HepG2 (cell line): ENCODE data around the gene SNX21. TPM values are rescaled to one million over a fixed set of nuclear protein-coding genes. Genes with fewer than 3 reads are reported as not detected.

Experiments used
- AFF4 ChIP-seq: sonication (generic); formaldehyde crosslinking; IDR thresholded peaks from 2 replicates; pipeline ENCODE4 v1.4.0; 2020; ENCODE audit warnings: missing genetic modification reagents
- BATF2 ChIP-seq: sonication (generic); formaldehyde crosslinking; IDR thresholded peaks from 2 replicates; pipeline ENCODE4 v1.8.0; 2022; ENCODE audit warnings: mild to moderate bottlenecking, missing genetic modification reagents, moderate library complexity
- ELF4 ChIP-seq: sonication (generic); formaldehyde crosslinking; IDR thresholded peaks from 2 replicates; pipeline ENCODE4 v1.5.0; 2020; ENCODE audit warnings: missing genetic modification reagents, mild to moderate bottlenecking, moderate library complexity, borderline replicate concordance
- ETV5 ChIP-seq: IDR thresholded peaks from 2 replicates; pipeline ENCODE4 v1.6.1; 2018; ENCODE audit warnings: missing biosample characterization, missing genetic modification reagents, inconsistent platforms, borderline replicate concordance
- GABPA ChIP-seq, 2 experiments: IDR thresholded peaks; 2 replicates each; pipeline ENCODE4 v1.6.1; 2011 to 2016; ENCODE audit warnings: low read depth in 2 of 2, low read length in 1 of 2, missing biosample characterization in 1 of 2, missing genetic modification characterization in 1 of 2
- MAFF ChIP-seq: IDR thresholded peaks from 2 replicates; pipeline ENCODE4 v1.6.1; 2011; ENCODE audit warnings: low read depth, low read length, improper control_type of control experiment
- ZFP82 ChIP-seq: sonication (generic); formaldehyde crosslinking; IDR thresholded peaks from 2 replicates; pipeline ENCODE4 v1.5.1; 2020; ENCODE audit warnings: mild to moderate bottlenecking, missing genetic modification reagents, borderline replicate concordance
- ZNF446 ChIP-seq: sonication (generic); formaldehyde crosslinking; IDR thresholded peaks from 2 replicates; pipeline ENCODE4 v1.5.0; 2020; ENCODE audit warnings: mild to moderate bottlenecking, missing genetic modification reagents
- ZNF484 ChIP-seq: sonication (generic); formaldehyde crosslinking; IDR thresholded peaks from 2 replicates; pipeline ENCODE4 v1.5.1; 2020; ENCODE audit warnings: mild to moderate bottlenecking, low read depth, missing genetic modification reagents, borderline replicate concordance
- ZNF619 ChIP-seq: sonication (generic); formaldehyde crosslinking; IDR thresholded peaks from 2 replicates; pipeline ENCODE4 v1.4.0; 2020; ENCODE audit warnings: mild to moderate bottlenecking, missing genetic modification reagents
- polyA plus RNA-seq, 8 experiments: library from polyadenylated mRNA; depleted of rRNA in 3 of 8; stranded (reverse) in 7 of 8; unstranded in 1 of 8; fragments of >200 nt; fragmentation: Illumina TruSeq in 4 of 8; extraction: Trizol in 4 of 8; gene quantifications; 2 replicates each; pipeline versions ENCODE4 v1.2.1 to v1.2.3, GENCODE V29; 2011 to 2016; ENCODE audit warnings: low read depth in 4 of 8, missing spikeins in 1 of 8, mixed read lengths in 1 of 8; ENCODE audit not compliant: insufficient read depth in 1 of 8
- total RNA-seq, 5 experiments: library from RNA; depleted of rRNA; stranded (reverse); fragments of >200 nt; fragmentation: Illumina TruSeq; extraction: Trizol; gene quantifications; 2 replicates each; pipeline ENCODE4 v1.2.3, GENCODE V29; 2016; ENCODE audit warnings: low read depth in 1 of 5
- TF ChIP-seq, protein P1 (sequence below): sonication (generic); formaldehyde crosslinking; IDR thresholded peaks from 2 replicates; pipeline ENCODE4 v1.5.0; 2020; ENCODE audit warnings: mild to moderate bottlenecking, missing genetic modification reagents, borderline replicate concordance
- TF ChIP-seq, protein P2 (sequence below): IDR thresholded peaks from 2 replicates; pipeline ENCODE4 v1.6.1; 2016; ENCODE audit warnings: missing compliant biosample characterization, missing genetic modification reagents, borderline replicate concordance

Gene SNX21
- total and polyA plus RNA-seq, 2 of the 13 experiments (the other 11 are each of a cell fraction or from before 2014, with no cell fraction given) = 7.7 to 12.8 TPM

GRCh38 chr20:45833030-45833882 lies at the start of gene SNX21 (continued):
- TF ChIP-seq, protein P1, sequence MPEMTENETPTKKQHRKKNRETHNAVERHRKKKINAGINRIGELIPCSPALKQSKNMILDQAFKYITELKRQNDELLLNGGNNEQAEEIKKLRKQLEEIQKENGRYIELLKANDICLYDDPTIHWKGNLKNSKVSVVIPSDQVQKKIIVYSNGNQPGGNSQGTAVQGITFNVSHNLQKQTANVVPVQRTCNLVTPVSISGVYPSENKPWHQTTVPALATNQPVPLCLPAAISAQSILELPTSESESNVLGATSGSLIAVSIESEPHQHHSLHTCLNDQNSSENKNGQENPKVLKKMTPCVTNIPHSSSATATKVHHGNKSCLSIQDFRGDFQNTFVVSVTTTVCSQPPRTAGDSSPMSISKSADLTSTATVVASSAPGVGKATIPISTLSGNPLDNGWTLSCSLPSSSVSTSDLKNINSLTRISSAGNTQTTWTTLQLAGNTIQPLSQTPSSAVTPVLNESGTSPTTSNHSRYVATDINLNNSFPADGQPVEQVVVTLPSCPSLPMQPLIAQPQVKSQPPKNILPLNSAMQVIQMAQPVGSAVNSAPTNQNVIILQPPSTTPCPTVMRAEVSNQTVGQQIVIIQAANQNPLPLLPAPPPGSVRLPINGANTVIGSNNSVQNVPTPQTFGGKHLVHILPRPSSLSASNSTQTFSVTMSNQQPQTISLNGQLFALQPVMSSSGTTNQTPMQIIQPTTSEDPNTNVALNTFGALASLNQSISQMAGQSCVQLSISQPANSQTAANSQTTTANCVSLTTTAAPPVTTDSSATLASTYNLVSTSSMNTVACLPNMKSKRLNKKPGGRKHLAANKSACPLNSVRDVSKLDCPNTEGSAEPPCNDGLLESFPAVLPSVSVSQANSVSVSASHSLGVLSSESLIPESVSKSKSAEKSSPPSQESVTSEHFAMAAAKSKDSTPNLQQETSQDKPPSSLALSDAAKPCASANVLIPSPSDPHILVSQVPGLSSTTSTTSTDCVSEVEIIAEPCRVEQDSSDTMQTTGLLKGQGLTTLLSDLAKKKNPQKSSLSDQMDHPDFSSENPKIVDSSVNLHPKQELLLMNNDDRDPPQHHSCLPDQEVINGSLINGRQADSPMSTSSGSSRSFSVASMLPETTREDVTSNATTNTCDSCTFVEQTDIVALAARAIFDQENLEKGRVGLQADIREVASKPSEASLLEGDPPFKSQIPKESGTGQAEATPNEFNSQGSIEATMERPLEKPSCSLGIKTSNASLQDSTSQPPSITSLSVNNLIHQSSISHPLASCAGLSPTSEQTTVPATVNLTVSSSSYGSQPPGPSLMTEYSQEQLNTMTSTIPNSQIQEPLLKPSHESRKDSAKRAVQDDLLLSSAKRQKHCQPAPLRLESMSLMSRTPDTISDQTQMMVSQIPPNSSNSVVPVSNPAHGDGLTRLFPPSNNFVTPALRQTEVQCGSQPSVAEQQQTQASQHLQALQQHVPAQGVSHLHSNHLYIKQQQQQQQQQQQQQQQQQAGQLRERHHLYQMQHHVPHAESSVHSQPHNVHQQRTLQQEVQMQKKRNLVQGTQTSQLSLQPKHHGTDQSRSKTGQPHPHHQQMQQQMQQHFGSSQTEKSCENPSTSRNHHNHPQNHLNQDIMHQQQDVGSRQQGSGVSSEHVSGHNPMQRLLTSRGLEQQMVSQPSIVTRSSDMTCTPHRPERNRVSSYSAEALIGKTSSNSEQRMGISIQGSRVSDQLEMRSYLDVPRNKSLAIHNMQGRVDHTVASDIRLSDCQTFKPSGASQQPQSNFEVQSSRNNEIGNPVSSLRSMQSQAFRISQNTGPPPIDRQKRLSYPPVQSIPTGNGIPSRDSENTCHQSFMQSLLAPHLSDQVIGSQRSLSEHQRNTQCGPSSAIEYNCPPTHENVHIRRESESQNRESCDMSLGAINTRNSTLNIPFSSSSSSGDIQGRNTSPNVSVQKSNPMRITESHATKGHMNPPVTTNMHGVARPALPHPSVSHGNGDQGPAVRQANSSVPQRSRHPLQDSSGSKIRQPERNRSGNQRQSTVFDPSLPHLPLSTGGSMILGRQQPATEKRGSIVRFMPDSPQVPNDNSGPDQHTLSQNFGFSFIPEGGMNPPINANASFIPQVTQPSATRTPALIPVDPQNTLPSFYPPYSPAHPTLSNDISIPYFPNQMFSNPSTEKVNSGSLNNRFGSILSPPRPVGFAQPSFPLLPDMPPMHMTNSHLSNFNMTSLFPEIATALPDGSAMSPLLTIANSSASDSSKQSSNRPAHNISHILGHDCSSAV (CRISPR knock-in tag) = 0 out of 2 replicates have a peak, but pooled peaks have one; percentile 2
- TF ChIP-seq ZNF484 (CRISPR knock-in tag) (no peak), ZNF619 (CRISPR knock-in tag) (0 out of 2 replicates have a peak, but pooled peaks have one; percentile 2), GABPA (IDR thresholded peaks at IDR 0.05; ENCODE audit: low read depth, low read length) (no peak), GABPA (CRISPR knock-in tag; IDR thresholded peaks at IDR 0.05; ENCODE audit: low read depth) (no peak; the same call in 1 of the 2 replicates), ETV5 (CRISPR knock-in tag) (no peak), ZFP82 (no peak), ZNF446 (peak; percentile 77; the same call in 1 of the 2 replicates), AFF4 (0 out of 2 replicates have a peak, but pooled peaks have one; percentile 8), MAFF (no peak), ELF4 (CRISPR knock-in tag) (no peak), BATF2 (CRISPR knock-in tag) (0 out of 2 replicates have a peak, but pooled peaks have one; percentile 10)
- TF ChIP-seq, protein P2, sequence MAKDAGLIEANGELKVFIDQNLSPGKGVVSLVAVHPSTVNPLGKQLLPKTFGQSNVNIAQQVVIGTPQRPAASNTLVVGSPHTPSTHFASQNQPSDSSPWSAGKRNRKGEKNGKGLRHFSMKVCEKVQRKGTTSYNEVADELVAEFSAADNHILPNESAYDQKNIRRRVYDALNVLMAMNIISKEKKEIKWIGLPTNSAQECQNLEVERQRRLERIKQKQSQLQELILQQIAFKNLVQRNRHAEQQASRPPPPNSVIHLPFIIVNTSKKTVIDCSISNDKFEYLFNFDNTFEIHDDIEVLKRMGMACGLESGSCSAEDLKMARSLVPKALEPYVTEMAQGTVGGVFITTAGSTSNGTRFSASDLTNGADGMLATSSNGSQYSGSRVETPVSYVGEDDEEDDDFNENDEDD (CRISPR knock-in tag) = no peak
